ENCODE results near the gene CDH13. TPM values are rescaled to one million over a fixed set of nuclear protein-coding genes. Genes with fewer than 3 reads are reported as not detected.

Gene CDH13
- total RNA-seq, 1 donor from 2014 or later: not detected

- DNase-seq: no peak
- peaks cover 14% of the 10 kb centered on the region for H3K27me3 Mint-ChIP-seq
- H3K4me3 Mint-ChIP-seq: no peak overlapping the region
- H3K27ac Mint-ChIP-seq: no peak overlapping the region
- no peaks in the 10 kb centered on the region for H3K36me3 Mint-ChIP-seq (ENCODE audit: low read depth)
- no peaks in the 10 kb centered on the region for H3K4me1 Mint-ChIP-seq
- intact Hi-C loops (cut with micrococcal nuclease): no loop called here
- H3K9me3 Mint-ChIP-seq: no peaks in the 10 kb centered on the region
These were observed 1216.9 kb downstream of the CDH13 start for GRCh38 chr16:83843657-83844056.

- H3K27me3 Mint-ChIP-seq: peaks cover 4% of the 10 kb centered on the region
- H3K27ac Mint-ChIP-seq: no peak overlapping the region
- no peak overlapping the region for H3K4me3 Mint-ChIP-seq
- H3K36me3 Mint-ChIP-seq (ENCODE audit: low read depth): no peaks in the 10 kb centered on the region
- DNase-seq: no peak
- intact Hi-C loops (cut with micrococcal nuclease): no loop called here
- no peaks in the 10 kb centered on the region for H3K9me3 Mint-ChIP-seq
- no peaks in the 10 kb centered on the region for H3K4me1 Mint-ChIP-seq
These were observed 1218.5 kb downstream of the CDH13 start for GRCh38 chr16:83845263-83845662.

- peaks cover 2% of the 10 kb centered on the region for H3K27me3 Mint-ChIP-seq
- H3K4me3 Mint-ChIP-seq: no peak overlapping the region
- H3K9me3 Mint-ChIP-seq: no peaks in the 10 kb centered on the region
- H3K36me3 Mint-ChIP-seq (ENCODE audit: low read depth): no peaks in the 10 kb centered on the region
- no peaks in the 10 kb centered on the region for H3K4me1 Mint-ChIP-seq
- intact Hi-C loops (cut with micrococcal nuclease): no loop called here
- no peak for DNase-seq
- no peak overlapping the region for H3K27ac Mint-ChIP-seq
These were observed 1220.8 kb downstream of the CDH13 start for GRCh38 chr16:83847371-83848225.

- Mint-ChIP-seq H3K27ac (no peak overlapping the region), H3K27me3 (peaks cover 2% of the 10 kb centered on the region), H3K9me3 (no peaks in the 10 kb centered on the region), H3K36me3 (ENCODE audit: low read depth) (no peaks in the 10 kb centered on the region), H3K4me1 (no peaks in the 10 kb centered on the region), H3K4me3 (no peak overlapping the region)
- intact Hi-C loops (cut with micrococcal nuclease): no loop called here
- DNase-seq: no peak
These were observed 1222.7 kb downstream of the CDH13 start for GRCh38 chr16:83849421-83849820.
